OCI-LY1 (cell line): ENCODE results near the gene TBX20.

Experiments
- CTCF ChIP-seq: fragments of 200-600 bp; sonication (generic), shearing (Covaris generic); IDR thresholded peaks from 2 replicates; pipeline ENCODE4 v1.5.1; 2017; ENCODE audit warnings: mild to moderate bottlenecking, antibody characterized with exemption, low read length, moderate library complexity, mixed read lengths
- EZH2 ChIP-seq: fragments of 200-600 bp; sonication (generic), shearing (Covaris generic); IDR thresholded peaks from 2 replicates; pipeline ENCODE4 v1.8.0; 2017; ENCODE audit warnings: borderline replicate concordance, mixed run types, mild to moderate bottlenecking, antibody characterized with exemption, low read length, moderate library complexity, mixed read lengths

GRCh38 chr7:35258125-35258867 lies 4.4 kb upstream of the TBX20 start:
- TF ChIP-seq CTCF (no peak), EZH2 (no peak)
